Lower leg skin (tissue), 3 donors: ENCODE data around the gene GRB10.

ENCODE experiments used
- POLR2A ChIP-seq, 2 donors: fragments of 450-650 bp; IDR thresholded peaks; one replicate each; pipeline ENCODE4 v1.6.1; 2016 to 2017; ENCODE audit warnings: antibody characterized with exemption in 2 of 2, mild to moderate bottlenecking in 1 of 2, moderate library complexity in 1 of 2
- TF ChIP-seq, protein P1 (sequence below), 3 donors: fragments of 450-650 bp; IDR thresholded peaks; one replicate each; pipeline ENCODE4 v1.5.1; 2016; ENCODE audit warnings: antibody characterized with exemption in 3 of 3, mild to moderate bottlenecking in 3 of 3, moderate library complexity in 2 of 3

DNA sequence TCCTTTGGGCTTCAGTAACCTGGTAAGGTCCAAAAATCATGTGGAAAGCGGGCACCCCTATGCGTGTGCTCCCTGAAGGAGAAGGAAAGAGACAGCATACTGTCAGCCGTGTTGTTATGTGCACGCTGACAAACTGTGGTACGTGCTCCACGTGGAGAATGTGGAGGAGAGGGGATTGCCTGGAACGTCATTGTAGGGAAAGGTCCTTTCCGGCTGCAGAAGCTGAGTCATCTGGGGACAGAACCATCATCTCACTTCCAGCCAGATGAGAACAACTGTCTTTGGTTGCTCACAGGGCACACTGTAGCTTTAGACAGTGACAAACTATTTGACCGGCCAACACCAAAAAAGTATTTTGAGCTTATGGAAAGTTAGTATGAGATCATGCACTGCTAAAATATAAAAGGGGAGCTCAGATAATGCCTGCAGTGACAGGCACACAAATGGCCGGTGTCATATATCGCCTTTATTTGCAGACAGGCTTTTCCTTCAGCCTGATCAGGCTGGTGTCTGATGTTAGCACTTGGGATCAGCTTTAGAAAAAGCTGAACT is 38.8 kb upstream of the GRB10 start:
- TF ChIP-seq, protein P1, sequence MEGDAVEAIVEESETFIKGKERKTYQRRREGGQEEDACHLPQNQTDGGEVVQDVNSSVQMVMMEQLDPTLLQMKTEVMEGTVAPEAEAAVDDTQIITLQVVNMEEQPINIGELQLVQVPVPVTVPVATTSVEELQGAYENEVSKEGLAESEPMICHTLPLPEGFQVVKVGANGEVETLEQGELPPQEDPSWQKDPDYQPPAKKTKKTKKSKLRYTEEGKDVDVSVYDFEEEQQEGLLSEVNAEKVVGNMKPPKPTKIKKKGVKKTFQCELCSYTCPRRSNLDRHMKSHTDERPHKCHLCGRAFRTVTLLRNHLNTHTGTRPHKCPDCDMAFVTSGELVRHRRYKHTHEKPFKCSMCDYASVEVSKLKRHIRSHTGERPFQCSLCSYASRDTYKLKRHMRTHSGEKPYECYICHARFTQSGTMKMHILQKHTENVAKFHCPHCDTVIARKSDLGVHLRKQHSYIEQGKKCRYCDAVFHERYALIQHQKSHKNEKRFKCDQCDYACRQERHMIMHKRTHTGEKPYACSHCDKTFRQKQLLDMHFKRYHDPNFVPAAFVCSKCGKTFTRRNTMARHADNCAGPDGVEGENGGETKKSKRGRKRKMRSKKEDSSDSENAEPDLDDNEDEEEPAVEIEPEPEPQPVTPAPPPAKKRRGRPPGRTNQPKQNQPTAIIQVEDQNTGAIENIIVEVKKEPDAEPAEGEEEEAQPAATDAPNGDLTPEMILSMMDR (IDR thresholded peaks at IDR 0.05), result no peak
- TF ChIP-seq POLR2A (IDR thresholded peaks at IDR 0.05), result no peak
